CD4-positive, alpha-beta T cell treated with Interleukin-2 at 100 ng/mL for 4 hours (primary cell): ENCODE results near the gene MSLN.

Source experiments
- DNase-seq: peaks from one replicate; pipeline ENCODE4 v3.0.0-alpha.2; 2020; ENCODE audit warnings: low spot score

MSLN gene

GRCh38 chr16:760545-761343 is at the start of gene MSLN:
TSS of gene MSLN (plus strand) at chr16:760734. CDS start at chr16:762681, 1,947 bp downstream.
- DNase-seq = no peak

GRCh38 chr16:711084-711483 is 49.5 kb upstream of the MSLN start:
- DNase-seq = no peak

GRCh38 chr16:711548-712320 is 48.8 kb upstream of the MSLN start:
- DNase-seq = peak; percentile 81

GRCh38 chr16:712740-713250 is 47.7 kb upstream of the MSLN start:
- DNase-seq = peak; percentile 45

GRCh38 chr16:714079-714478 is 46.5 kb upstream of the MSLN start:
- no peak for DNase-seq

- peak; percentile 85 for DNase-seq
Observed at GRCh38 chr16:714558-715476, 45.7 kb upstream of the MSLN start, which contains the start of gene METRN. TSS of gene METRN (plus strand) at chr16:715118. CDS start at chr16:715290, 172 bp downstream.

GRCh38 chr16:715477-716199 is 44.9 kb upstream of the MSLN start:
- no peak for DNase-seq

- no peak for DNase-seq
Observed at GRCh38 chr16:716200-716568, 44.4 kb upstream of the MSLN start.

- DNase-seq = no peak
Observed at GRCh38 chr16:716768-717325, 43.7 kb upstream of the MSLN start.

GRCh38 chr16:717450-718245 is 42.9 kb upstream of the MSLN start:
- no peak for DNase-seq

- no peak for DNase-seq
Observed at GRCh38 chr16:718389-718788, 42.1 kb upstream of the MSLN start.

- no peak for DNase-seq
Observed at GRCh38 chr16:718922-719321, 41.6 kb upstream of the MSLN start.

- DNase-seq = no peak
Observed at GRCh38 chr16:719815-720446, 40.6 kb upstream of the MSLN start.

GRCh38 chr16:720447-720989 is 40.0 kb upstream of the MSLN start:
- DNase-seq = no peak

- peak; percentile 70 for DNase-seq
Observed at GRCh38 chr16:720990-721764, 39.4 kb upstream of the MSLN start, which contains the start of gene ANTKMT. TSS of gene ANTKMT (plus strand) at chr16:721146. CDS start at chr16:721275, 129 bp downstream.

- no peak for DNase-seq
Observed at GRCh38 chr16:721765-722540, 38.6 kb upstream of the MSLN start.

GRCh38 chr16:722835-723633 is 37.5 kb upstream of the MSLN start:
- DNase-seq = no peak
